ENCODE measurements around the gene SPTBN4.

DNA sequence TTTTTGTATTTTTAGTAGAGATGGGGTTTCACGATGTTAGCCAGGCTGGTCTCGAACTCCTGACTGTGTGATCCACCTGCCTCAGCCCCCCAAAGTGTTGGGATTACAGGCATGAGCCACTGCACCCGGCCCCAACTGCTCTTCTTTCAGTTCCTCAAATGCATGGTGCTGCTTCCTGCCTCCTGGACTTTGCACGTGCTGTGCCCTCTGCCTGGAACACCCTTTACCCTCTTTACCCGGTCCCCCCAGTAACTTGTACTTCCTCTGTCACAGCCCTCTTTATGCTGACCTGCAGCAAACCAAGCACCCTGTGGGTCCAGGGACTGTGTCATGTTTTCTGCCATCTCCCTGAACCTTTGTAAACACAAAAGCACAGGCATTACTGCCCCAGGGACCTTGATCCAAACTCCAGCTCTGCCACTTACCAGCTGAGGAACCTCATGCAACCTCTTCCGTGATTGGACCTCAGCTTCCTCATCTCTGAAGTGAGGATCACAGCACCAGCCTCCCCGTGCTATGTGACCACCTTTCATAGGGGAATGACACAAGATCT, 5.1 kb upstream of the SPTBN4 start:
- TF ChIP-seq TAF1 (IDR thresholded peaks at IDR 0.05; ENCODE audit: low read depth) (no peak), EZH2 (IDR thresholded peaks at IDR 0.05; ENCODE audit: borderline replicate concordance, insufficient read depth, low read length, poor library complexity, severe bottlenecking) (no peak), EP300 (conservative IDR thresholded peaks at IDR 0.05; ENCODE audit: poor library complexity, severe bottlenecking) (no peak)
- TF ChIP-seq, protein P1, sequence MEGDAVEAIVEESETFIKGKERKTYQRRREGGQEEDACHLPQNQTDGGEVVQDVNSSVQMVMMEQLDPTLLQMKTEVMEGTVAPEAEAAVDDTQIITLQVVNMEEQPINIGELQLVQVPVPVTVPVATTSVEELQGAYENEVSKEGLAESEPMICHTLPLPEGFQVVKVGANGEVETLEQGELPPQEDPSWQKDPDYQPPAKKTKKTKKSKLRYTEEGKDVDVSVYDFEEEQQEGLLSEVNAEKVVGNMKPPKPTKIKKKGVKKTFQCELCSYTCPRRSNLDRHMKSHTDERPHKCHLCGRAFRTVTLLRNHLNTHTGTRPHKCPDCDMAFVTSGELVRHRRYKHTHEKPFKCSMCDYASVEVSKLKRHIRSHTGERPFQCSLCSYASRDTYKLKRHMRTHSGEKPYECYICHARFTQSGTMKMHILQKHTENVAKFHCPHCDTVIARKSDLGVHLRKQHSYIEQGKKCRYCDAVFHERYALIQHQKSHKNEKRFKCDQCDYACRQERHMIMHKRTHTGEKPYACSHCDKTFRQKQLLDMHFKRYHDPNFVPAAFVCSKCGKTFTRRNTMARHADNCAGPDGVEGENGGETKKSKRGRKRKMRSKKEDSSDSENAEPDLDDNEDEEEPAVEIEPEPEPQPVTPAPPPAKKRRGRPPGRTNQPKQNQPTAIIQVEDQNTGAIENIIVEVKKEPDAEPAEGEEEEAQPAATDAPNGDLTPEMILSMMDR (IDR thresholded peaks at IDR 0.05; ENCODE audit: poor library complexity, severe bottlenecking) = no peak

All from neural cell (in vitro differentiated cells).